ENCODE results near the gene S100B. TPM values are rescaled to one million over a fixed set of nuclear protein-coding genes. Genes with fewer than 3 reads are reported as not detected.

S100B gene
- total and polyA plus RNA-seq, 2 of the 13 experiments (the other 11 are each of a cell fraction or from before 2014, with no cell fraction given) = not detected

- TF ChIP-seq, protein P1, sequence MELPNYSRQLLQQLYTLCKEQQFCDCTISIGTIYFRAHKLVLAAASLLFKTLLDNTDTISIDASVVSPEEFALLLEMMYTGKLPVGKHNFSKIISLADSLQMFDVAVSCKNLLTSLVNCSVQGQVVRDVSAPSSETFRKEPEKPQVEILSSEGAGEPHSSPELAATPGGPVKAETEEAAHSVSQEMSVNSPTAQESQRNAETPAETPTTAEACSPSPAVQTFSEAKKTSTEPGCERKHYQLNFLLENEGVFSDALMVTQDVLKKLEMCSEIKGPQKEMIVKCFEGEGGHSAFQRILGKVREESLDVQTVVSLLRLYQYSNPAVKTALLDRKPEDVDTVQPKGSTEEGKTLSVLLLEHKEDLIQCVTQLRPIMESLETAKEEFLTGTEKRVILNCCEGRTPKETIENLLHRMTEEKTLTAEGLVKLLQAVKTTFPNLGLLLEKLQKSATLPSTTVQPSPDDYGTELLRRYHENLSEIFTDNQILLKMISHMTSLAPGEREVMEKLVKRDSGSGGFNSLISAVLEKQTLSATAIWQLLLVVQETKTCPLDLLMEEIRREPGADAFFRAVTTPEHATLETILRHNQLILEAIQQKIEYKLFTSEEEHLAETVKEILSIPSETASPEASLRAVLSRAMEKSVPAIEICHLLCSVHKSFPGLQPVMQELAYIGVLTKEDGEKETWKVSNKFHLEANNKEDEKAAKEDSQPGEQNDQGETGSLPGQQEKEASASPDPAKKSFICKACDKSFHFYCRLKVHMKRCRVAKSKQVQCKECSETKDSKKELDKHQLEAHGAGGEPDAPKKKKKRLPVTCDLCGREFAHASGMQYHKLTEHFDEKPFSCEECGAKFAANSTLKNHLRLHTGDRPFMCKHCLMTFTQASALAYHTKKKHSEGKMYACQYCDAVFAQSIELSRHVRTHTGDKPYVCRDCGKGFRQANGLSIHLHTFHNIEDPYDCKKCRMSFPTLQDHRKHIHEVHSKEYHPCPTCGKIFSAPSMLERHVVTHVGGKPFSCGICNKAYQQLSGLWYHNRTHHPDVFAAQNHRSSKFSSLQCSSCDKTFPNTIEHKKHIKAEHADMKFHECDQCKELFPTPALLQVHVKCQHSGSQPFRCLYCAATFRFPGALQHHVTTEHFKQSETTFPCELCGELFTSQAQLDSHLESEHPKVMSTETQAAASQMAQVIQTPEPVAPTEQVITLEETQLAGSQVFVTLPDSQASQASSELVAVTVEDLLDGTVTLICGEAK (IDR thresholded peaks at IDR 0.05) = no peak
- TF ChIP-seq, protein P1 (CRISPR knock-in tag; IDR thresholded peaks at IDR 0.05) = peak; percentile 84
- TF ChIP-seq SMC3 (IDR thresholded peaks at IDR 0.05; ENCODE audit: low read length) (no peak), MAFK (conservative IDR thresholded peaks at IDR 0.05 in 1 of 2, IDR thresholded peaks at IDR 0.05 in 1 of 2; ENCODE audit: low read length in 2 of 2) (no peak), CHD4 (IDR thresholded peaks at IDR 0.05; ENCODE audit: borderline replicate concordance, low read length) (no peak), ZHX1 (CRISPR knock-in tag; IDR thresholded peaks at IDR 0.05; ENCODE audit: low read depth) (peak; percentile 85)
Measured at GRCh38 chr21:46635324-46636180, 30.7 kb upstream of the S100B start, which contains the start of gene PRMT2 (continued).

Data from HepG2 (cell line).